Hematopoietic multipotent progenitor cell treated with erythropoietin and hydrocortisone succinate and interleukin-3 and kit ligand, for 8 days (in vitro differentiated cells): ENCODE measurements around the gene ADD2.
"Not testable (repeated sequence)": the region's sequence is repeated elsewhere in the genome, so short reads cannot be mapped to it uniquely, and the experiment has no call there.

ENCODE experiments used
- DNase-seq: peaks from one replicate; pipeline ENCODE4 v3.0.0-alpha.2; 2015

The ADD2 gene

GRCh38 chr2:70748002-70748784 lies 19.8 kb downstream of the ADD2 start:
- peak; percentile 9 for DNase-seq

GRCh38 chr2:70747284-70747683 lies 20.7 kb downstream of the ADD2 start:
- no peak for DNase-seq

- DNase-seq, result no peak
Observed at GRCh38 chr2:70746094-70746974, 21.7 kb downstream of the ADD2 start.

- DNase-seq, result no peak
Observed at GRCh38 chr2:70745276-70745825, 22.6 kb downstream of the ADD2 start.

- no peak for DNase-seq
Observed at GRCh38 chr2:70744397-70744796, 23.6 kb downstream of the ADD2 start.

GRCh38 chr2:70743677-70744076 lies 24.3 kb downstream of the ADD2 start:
- DNase-seq, result no peak

- DNase-seq, result no peak
Observed at GRCh38 chr2:70743068-70743467, 24.9 kb downstream of the ADD2 start.

- not testable (repeated sequence) for DNase-seq
Observed at GRCh38 chr2:70739492-70739891, 28.5 kb downstream of the ADD2 start.

- DNase-seq, result no peak
Observed at GRCh38 chr2:70738159-70738558, 29.8 kb downstream of the ADD2 start.

- no peak for DNase-seq
Observed at GRCh38 chr2:70735071-70735470, 32.9 kb downstream of the ADD2 start.

- no peak for DNase-seq
Observed at GRCh38 chr2:70733646-70734180, 34.3 kb downstream of the ADD2 start.

GRCh38 chr2:70732766-70733645 lies 35.0 kb downstream of the ADD2 start:
- no peak for DNase-seq

GRCh38 chr2:70730730-70731129 lies 37.3 kb downstream of the ADD2 start:
- DNase-seq, result no peak

GRCh38 chr2:70729647-70730046 lies 38.4 kb downstream of the ADD2 start:
- DNase-seq, result no peak

- DNase-seq, result no peak
Observed at GRCh38 chr2:70728128-70728527, 39.9 kb downstream of the ADD2 start.

- DNase-seq, result no peak
Observed at GRCh38 chr2:70726947-70727725, 40.9 kb downstream of the ADD2 start.

- DNase-seq, result no peak
Observed at GRCh38 chr2:70725505-70725904, 42.5 kb downstream of the ADD2 start.

- no peak for DNase-seq
Observed at GRCh38 chr2:70724366-70724765, 43.6 kb downstream of the ADD2 start.

GRCh38 chr2:70723286-70723885 lies 44.6 kb downstream of the ADD2 start:
- no peak for DNase-seq

- DNase-seq, result no peak
Observed at GRCh38 chr2:70720124-70720523, 47.9 kb downstream of the ADD2 start.

- no peak for DNase-seq
Observed at GRCh38 chr2:70719231-70719630, 48.8 kb downstream of the ADD2 start.
